AG09309 (cell line): ENCODE data around the gene NDUFAF8.

Experiments used
- DNase-seq: peaks from one replicate; pipeline ENCODE4 v3.0.0-alpha.2; 2010; ENCODE audit warnings: low read depth
- H3K4me3 ChIP-seq: 2 replicates; pipeline ENCODE4 v1.5.1; 2011; ENCODE audit warnings: mild to moderate bottlenecking, low read depth, low read length, moderate library complexity; ENCODE audit not compliant: control insufficient read depth
- TF ChIP-seq, protein P1 (sequence below): IDR thresholded peaks from 2 replicates; pipeline ENCODE4 v1.5.1; 2011; ENCODE audit warnings: mild to moderate bottlenecking, low read depth, low read length, inconsistent platforms; ENCODE audit not compliant: insufficient read depth, control insufficient read depth; ENCODE audit errors: missing control alignments

Gene NDUFAF8

DNA sequence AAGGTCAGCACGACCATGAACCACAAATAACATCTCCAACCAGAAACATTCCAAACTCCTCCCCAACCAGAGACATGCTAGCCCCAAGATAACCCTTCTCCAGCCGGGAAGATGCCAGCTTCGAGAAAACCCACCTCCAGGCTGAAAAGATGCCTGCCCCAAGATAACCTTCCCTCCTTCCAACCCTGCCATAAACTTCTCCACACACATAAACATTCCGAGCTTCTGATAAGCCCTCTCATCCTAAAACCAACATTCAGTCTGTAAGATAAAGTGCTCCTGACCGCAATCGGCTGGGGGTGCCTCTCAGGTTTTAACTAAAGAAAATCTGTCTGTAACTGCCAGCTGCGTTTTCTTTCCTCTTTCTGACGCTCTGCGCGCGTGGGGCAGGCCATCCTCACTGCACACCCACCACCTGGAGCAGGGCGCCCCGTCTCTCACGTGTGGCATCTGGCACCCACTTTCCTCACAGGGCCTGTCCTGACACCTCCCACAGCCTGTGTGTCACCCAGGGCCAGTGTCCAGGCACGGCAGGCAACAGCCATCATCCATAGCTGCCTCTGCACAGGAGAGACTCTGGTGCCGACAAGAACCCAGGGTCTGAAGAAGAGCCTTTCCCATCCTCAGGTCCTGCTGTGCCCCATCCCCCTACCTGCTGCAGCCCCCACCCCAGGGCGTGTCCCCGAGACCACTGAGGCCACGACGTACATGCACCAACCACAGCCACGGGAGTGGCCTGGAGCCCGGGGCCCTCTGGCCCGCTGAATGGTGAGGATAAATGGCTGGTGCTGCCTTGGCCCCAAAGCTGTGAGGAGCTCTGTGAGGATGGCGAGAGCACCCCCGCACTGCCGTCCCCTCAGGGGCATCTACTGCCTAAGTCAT, 3.9 kb upstream of the NDUFAF8 start:
- no peak for DNase-seq
- no peak overlapping the region for H3K4me3 ChIP-seq

DNA sequence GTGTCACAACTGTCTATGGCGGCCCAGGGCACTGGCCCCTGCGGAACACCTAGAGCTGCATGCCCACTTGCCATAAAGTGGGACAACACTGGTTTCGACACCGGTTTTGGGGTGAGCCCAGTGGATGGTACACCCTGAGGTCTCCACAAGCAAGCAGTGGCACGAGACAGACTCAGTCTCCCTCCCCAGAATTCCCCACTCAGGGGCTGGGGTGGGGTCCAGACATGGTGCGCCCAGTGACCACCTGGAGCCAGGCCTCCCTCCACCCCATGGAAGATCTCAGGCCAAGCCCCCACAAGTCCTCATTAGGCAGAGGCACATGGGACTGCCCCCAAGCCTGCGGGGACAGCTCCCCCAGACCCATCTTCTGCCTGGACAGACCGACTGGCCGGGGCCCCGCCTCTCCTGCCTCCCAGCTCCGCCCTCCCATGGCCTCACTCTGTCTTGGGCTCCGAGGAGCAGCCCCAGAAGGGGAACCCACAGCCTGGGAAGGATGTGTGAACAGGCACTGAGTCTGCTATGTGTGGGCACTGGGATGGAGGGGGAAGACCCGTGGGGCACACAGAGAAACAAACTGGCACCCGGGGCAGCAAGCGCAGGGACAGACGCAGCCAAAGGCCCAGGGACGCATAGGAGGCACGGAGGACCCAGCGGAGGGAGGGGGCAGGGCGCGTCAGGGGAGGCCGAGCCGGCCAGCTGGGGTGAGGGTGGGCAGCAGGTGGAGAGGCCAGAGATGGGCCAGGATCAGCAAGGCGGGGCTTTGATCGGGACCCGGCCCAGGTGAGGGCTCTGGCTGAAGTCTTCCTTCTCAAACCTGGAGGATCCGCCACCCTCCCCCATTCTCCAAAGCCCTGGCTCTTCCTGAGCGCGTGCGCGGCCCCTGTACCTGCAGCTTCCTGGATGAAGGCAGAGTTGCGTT, 3.0 kb upstream of the NDUFAF8 start:
- no peak for DNase-seq
- no peak overlapping the region for H3K4me3 ChIP-seq
- TF ChIP-seq, protein P1, sequence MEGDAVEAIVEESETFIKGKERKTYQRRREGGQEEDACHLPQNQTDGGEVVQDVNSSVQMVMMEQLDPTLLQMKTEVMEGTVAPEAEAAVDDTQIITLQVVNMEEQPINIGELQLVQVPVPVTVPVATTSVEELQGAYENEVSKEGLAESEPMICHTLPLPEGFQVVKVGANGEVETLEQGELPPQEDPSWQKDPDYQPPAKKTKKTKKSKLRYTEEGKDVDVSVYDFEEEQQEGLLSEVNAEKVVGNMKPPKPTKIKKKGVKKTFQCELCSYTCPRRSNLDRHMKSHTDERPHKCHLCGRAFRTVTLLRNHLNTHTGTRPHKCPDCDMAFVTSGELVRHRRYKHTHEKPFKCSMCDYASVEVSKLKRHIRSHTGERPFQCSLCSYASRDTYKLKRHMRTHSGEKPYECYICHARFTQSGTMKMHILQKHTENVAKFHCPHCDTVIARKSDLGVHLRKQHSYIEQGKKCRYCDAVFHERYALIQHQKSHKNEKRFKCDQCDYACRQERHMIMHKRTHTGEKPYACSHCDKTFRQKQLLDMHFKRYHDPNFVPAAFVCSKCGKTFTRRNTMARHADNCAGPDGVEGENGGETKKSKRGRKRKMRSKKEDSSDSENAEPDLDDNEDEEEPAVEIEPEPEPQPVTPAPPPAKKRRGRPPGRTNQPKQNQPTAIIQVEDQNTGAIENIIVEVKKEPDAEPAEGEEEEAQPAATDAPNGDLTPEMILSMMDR, result no peak

More for the DNA sequence above, 3.9 kb upstream of the NDUFAF8 start:
- TF ChIP-seq, protein P1, result no peak

DNA sequence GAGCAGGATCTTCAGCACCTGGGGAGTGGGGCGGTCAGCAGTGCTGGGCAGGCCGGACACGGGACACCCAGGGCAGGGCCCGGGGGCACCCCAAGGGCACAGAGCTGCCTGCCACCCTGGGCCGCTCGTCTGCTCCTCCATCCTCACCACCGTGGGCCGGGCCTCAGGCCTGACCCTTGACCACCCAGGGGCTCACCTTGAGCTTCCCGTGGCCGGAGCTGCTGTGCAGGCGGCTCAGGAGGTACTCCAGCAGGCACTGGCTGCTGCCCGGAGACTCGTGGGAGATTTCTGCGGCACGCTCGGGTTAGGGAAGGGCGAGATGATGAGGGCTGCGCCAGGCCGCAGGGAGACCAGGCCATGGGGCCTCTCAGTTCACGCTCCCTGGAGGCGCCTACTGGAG, 2.3 kb upstream of the NDUFAF8 start:
- no peak for DNase-seq
- TF ChIP-seq, protein P1, result no peak

DNA sequence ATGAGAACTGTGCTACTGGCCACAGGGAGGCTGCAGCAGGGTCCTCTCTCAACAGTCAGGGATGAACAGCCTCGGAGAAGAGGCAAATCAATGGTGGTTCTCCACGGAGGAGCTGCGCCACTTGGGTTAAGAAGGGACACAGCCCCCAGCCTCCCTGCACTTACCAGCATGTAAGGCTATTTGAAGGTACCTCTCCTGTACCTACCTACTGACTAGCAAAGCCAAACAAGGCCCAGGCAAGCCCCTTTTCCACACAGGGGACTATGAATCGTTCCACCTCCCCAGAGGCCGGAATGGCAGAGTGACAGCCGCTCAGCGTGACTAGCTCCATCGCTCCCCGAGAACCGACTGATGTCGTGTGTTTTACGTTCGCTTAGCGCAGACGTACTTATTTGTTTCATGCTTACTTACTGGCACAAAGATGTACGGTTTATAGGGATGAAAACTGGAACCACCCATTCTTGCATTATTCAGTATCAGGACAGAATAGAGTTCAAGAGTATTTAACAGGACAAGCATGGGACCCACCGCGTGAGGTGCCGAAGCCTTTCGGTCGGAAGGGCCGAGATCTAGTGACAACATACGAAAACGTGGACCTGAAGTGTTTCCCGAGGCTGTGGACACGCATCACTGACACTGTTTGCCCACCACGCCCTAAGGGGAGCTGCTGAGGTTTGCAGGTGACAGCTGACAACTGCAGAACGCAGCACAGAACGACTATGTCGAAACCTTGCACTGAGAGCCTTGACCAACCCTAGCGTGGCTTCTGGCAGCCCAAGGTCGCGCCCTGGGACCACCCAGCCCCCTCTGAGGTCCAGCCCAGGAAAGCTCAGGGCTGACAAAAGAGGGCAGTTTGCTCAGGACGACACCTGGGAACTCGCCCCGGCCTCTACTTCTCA, 1.3 kb upstream of the NDUFAF8 start:
- H3K4me3 ChIP-seq, result peak overlapping the region; percentile 54
- TF ChIP-seq, protein P1, result no peak
- no peak for DNase-seq

More for the DNA sequence above, 2.3 kb upstream of the NDUFAF8 start:
- no peak overlapping the region for H3K4me3 ChIP-seq

GRCh38 chr17:81238490-81238814, 666 bp upstream of the NDUFAF8 start:
- TF ChIP-seq, protein P1, result no peak
- peak overlapping the region; percentile 54 for H3K4me3 ChIP-seq
- DNase-seq, result no peak

- H3K4me3 ChIP-seq, result peak overlapping the region; percentile 52
- no peak for DNase-seq
- TF ChIP-seq, protein P1, result no peak
These were observed 817 bp downstream of the NDUFAF8 start for GRCh38 chr17:81239714-81240555.
